Chondrocyte (in vitro differentiated cells): ENCODE results near the gene GBP7. TPM values are rescaled to one million over a fixed set of nuclear protein-coding genes. Genes with fewer than 3 reads are reported as not detected.

ENCODE experiments used
- DNase-seq: peaks from one replicate; pipeline ENCODE4 v3.0.0; 2021; ENCODE audit warnings: mixed read lengths, low spot score
- H3K27ac Mint-ChIP-seq: one replicate; pipeline ENCODE4 v1.8.0; 2021; ENCODE audit warnings: mild to moderate bottlenecking, moderate library complexity, mixed read lengths; ENCODE audit not compliant: unreplicated experiment
- H3K27me3 Mint-ChIP-seq: 2 replicates; pipeline ENCODE4 v1.8.0; 2021; ENCODE audit warnings: low read depth, mixed read lengths
- H3K36me3 Mint-ChIP-seq: 2 replicates; pipeline ENCODE4 v1.8.0; 2021; ENCODE audit warnings: low read depth, mixed read lengths
- H3K4me1 Mint-ChIP-seq: 2 replicates; pipeline ENCODE4 v1.8.0; 2021; ENCODE audit warnings: low read depth, mild to moderate bottlenecking, mixed read lengths
- H3K4me3 Mint-ChIP-seq: one replicate; pipeline ENCODE4 v1.8.0; 2021; ENCODE audit warnings: mild to moderate bottlenecking, moderate library complexity, mixed read lengths; ENCODE audit not compliant: unreplicated experiment
- H3K9me3 Mint-ChIP-seq: 2 replicates; pipeline ENCODE4 v1.8.0; 2021; ENCODE audit warnings: low read depth, mixed read lengths
- total RNA-seq: library from RNA; stranded (reverse); gene quantifications from 3 replicates; pipeline ENCODE4 v1.2.1, GENCODE V29; 2021
- TF ChIP-seq, protein P1 (sequence below): fragments of 200-600 bp; sonication (generic); IDR thresholded peaks from 2 replicates; pipeline ENCODE4 v1.5.0; 2021; ENCODE audit warnings: antibody characterized with exemption, mild to moderate bottlenecking, moderate library complexity

The GBP7 gene
- total RNA-seq, 1 donor from 2014 or later = not detected

- TF ChIP-seq, protein P1, sequence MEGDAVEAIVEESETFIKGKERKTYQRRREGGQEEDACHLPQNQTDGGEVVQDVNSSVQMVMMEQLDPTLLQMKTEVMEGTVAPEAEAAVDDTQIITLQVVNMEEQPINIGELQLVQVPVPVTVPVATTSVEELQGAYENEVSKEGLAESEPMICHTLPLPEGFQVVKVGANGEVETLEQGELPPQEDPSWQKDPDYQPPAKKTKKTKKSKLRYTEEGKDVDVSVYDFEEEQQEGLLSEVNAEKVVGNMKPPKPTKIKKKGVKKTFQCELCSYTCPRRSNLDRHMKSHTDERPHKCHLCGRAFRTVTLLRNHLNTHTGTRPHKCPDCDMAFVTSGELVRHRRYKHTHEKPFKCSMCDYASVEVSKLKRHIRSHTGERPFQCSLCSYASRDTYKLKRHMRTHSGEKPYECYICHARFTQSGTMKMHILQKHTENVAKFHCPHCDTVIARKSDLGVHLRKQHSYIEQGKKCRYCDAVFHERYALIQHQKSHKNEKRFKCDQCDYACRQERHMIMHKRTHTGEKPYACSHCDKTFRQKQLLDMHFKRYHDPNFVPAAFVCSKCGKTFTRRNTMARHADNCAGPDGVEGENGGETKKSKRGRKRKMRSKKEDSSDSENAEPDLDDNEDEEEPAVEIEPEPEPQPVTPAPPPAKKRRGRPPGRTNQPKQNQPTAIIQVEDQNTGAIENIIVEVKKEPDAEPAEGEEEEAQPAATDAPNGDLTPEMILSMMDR = no peak
- Mint-ChIP-seq H3K4me3 (no peak overlapping the region), H3K27me3 (peaks cover 5% of the 10 kb centered on the region), H3K4me1 (no peaks in the 10 kb centered on the region), H3K9me3 (peaks cover 14% of the 10 kb centered on the region), H3K27ac (no peak overlapping the region), H3K36me3 (peaks cover 2% of the 10 kb centered on the region)
- DNase-seq = no peak
These were observed 80.1 kb downstream of the GBP7 start for GRCh38 chr1:89095737-89096136.

- H3K27ac Mint-ChIP-seq = no peak overlapping the region
- H3K36me3 Mint-ChIP-seq = no peaks in the 10 kb centered on the region
- TF ChIP-seq, protein P1 = no peak
- no peak for DNase-seq
- H3K27me3 Mint-ChIP-seq = peaks cover 1% of the 10 kb centered on the region
- no peaks in the 10 kb centered on the region for H3K4me1 Mint-ChIP-seq
- no peak overlapping the region for H3K4me3 Mint-ChIP-seq
- no peaks in the 10 kb centered on the region for H3K9me3 Mint-ChIP-seq
These were observed 85.8 kb downstream of the GBP7 start for GRCh38 chr1:89089962-89090361.

- no peak overlapping the region for H3K4me3 Mint-ChIP-seq
- no peak overlapping the region for H3K27ac Mint-ChIP-seq
- H3K27me3 Mint-ChIP-seq = peaks cover 4% of the 10 kb centered on the region
- no peaks in the 10 kb centered on the region for H3K4me1 Mint-ChIP-seq
- H3K9me3 Mint-ChIP-seq = no peaks in the 10 kb centered on the region
- TF ChIP-seq, protein P1 = no peak
- DNase-seq = no peak
- H3K36me3 Mint-ChIP-seq = no peaks in the 10 kb centered on the region
These were observed 87.2 kb downstream of the GBP7 start for GRCh38 chr1:89088572-89088971.

DNA sequence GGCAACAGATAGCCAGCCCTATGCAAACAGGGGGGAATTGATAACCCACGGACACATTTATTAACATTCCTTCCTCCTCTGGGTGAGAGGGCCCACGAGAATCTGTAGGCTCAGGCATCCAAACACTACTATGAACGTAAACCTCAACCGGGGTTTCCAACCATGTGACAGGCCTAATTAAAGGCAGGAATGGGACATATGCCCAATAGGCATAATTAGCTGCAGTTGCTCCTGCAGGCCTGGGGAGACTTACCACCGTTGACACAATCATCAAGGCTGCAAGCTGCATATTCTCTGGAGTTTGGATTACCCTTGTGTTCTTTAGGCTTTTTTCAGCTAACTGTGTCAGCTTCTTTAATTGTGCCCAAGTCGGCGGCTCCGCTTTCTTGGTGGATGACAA is 88.6 kb downstream of the GBP7 start:
- Mint-ChIP-seq H3K9me3 (no peaks in the 10 kb centered on the region), H3K36me3 (no peaks in the 10 kb centered on the region), H3K27ac (no peak overlapping the region), H3K27me3 (peaks cover 4% of the 10 kb centered on the region), H3K4me3 (no peak overlapping the region), H3K4me1 (no peaks in the 10 kb centered on the region)
- no peak for DNase-seq
- TF ChIP-seq, protein P1 = no peak

DNA sequence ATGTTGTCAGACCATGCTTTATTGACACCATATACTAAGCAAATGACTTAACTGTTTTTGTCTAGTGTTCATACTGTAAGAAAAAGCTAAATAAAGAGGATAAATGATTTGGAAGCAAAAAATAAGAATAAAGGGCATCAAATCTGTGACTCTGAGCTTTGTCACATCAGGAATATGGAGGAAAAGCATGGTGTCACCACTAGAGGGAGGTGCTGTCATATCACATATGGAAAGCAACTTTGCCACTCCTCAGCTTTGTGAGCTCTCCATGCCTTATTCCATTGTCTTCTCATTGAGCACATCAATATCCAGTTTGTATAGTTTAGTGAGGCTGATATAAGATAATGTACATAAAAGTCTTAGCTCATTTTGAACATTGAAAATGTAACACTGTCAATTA is 90.0 kb downstream of the GBP7 start:
- peaks cover 4% of the 10 kb centered on the region for H3K27me3 Mint-ChIP-seq
- H3K36me3 Mint-ChIP-seq = no peaks in the 10 kb centered on the region
- H3K9me3 Mint-ChIP-seq = no peaks in the 10 kb centered on the region
- no peak overlapping the region for H3K27ac Mint-ChIP-seq
- TF ChIP-seq, protein P1 = no peak
- H3K4me3 Mint-ChIP-seq = no peak overlapping the region
- no peaks in the 10 kb centered on the region for H3K4me1 Mint-ChIP-seq
- DNase-seq = no peak

Other genes with a start within 250 kb of the GBP7 start
- gene KYAT3, start 183.4 kb downstream of the GBP7 start, total RNA-seq = 26.1 to 31.1 TPM (median 26.9 TPM) in 3 replicates
- gene RBMXL1, start 183.4 kb downstream of the GBP7 start, total RNA-seq = 5.6 to 7.5 TPM (median 5.9 TPM) in 3 replicates
- gene GBP3, start 153.1 kb downstream of the GBP7 start, total RNA-seq = 9.2 to 14.3 TPM (median 10.1 TPM) in 3 replicates
- 10.6 to 12.9 TPM (median 12.3 TPM) in 3 replicates for gene GBP1, start 110.8 kb downstream of the GBP7 start, total RNA-seq
- gene GBP2, start 49.9 kb downstream of the GBP7 start, total RNA-seq = 0.42 to 0.56 TPM in 2 of 3 replicates, not detected in the other
- not detected in 3 replicates for gene GBP4, start 22.9 kb upstream of the GBP7 start, total RNA-seq
- not detected in 3 replicates for gene GBP5, start 96.9 kb upstream of the GBP7 start, total RNA-seq
- not detected in 3 replicates for gene GBP6, start 188.1 kb upstream of the GBP7 start, total RNA-seq